Measurements from ENCODE around the gene LSM11. TPM values are rescaled to one million over a fixed set of nuclear protein-coding genes. Genes with fewer than 3 reads are reported as not detected.
A peak's percentile ranks its signal among the peaks of the same experiment; 100 is the strongest.
"Not testable (repeated sequence)": the region's sequence is repeated elsewhere in the genome, so short reads cannot be mapped to it uniquely, and the experiment has no call there.

LSM11 gene
- total RNA-seq, 1 donor: 4.9 TPM

DNA sequence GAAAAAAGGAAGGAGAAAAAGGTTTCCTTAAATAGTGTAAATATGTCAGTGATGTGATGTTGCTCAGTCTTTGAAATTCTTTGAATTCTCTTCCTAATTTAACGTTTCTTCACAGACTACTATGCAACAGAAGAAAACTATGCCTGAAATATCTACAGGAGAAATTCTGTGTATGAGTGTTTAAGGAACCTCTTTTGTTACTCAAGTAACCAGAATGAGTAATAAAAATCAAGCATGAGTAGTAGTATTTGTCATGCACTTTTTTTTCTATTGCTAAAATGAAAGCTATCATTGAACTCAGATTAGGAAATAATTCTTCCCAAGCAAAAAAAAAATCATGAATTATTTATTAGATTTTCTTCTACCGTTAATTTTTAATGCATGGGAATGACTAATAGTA, 32.6 kb upstream of the LSM11 start:
- peak; percentile 70 for DNase-seq (ENCODE audit: low read depth)
- TF ChIP-seq, protein P1, sequence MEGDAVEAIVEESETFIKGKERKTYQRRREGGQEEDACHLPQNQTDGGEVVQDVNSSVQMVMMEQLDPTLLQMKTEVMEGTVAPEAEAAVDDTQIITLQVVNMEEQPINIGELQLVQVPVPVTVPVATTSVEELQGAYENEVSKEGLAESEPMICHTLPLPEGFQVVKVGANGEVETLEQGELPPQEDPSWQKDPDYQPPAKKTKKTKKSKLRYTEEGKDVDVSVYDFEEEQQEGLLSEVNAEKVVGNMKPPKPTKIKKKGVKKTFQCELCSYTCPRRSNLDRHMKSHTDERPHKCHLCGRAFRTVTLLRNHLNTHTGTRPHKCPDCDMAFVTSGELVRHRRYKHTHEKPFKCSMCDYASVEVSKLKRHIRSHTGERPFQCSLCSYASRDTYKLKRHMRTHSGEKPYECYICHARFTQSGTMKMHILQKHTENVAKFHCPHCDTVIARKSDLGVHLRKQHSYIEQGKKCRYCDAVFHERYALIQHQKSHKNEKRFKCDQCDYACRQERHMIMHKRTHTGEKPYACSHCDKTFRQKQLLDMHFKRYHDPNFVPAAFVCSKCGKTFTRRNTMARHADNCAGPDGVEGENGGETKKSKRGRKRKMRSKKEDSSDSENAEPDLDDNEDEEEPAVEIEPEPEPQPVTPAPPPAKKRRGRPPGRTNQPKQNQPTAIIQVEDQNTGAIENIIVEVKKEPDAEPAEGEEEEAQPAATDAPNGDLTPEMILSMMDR (IDR thresholded peaks at IDR 0.05; ENCODE audit: insufficient read depth, low read length): no peak
- no peak overlapping the region for H3K4me3 ChIP-seq (ENCODE audit: low read depth, low read length)

DNA sequence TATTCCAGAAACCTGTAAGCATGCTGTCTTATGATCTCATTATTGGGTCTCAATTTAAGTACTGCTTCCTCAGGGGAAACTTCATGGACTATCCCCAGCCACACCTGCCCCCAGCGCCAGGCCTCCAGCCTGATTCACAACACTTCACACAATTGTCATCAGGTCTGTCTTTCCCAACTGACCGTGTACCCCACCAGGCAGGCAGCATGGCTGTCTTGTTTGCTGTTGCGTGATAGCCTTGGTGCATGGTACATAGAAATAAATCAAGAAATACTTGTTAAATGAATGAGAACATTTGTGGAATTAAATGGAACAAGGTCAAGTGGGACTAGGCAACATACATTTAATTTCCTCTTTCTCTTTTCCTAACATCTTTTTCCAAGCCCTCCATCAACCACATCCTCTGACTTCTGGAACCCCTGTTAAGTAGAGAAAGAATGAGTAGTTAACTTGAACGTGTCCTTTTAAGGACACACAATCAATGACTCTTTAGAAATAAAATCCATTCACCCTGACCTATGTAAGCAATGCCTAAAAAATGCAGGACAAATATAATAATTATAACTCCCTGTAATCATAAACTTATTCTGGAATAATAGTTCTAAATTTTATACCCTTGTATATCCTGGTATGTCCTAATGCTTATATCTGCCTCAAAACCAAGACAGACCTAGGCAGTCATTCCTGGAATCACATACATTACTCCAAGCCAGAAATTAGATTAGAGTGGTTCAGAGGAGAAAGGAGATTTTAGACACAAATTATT, 29.5 kb upstream of the LSM11 start:
- TF ChIP-seq, protein P1 (IDR thresholded peaks at IDR 0.05; ENCODE audit: insufficient read depth, low read length): no peak

DNA sequence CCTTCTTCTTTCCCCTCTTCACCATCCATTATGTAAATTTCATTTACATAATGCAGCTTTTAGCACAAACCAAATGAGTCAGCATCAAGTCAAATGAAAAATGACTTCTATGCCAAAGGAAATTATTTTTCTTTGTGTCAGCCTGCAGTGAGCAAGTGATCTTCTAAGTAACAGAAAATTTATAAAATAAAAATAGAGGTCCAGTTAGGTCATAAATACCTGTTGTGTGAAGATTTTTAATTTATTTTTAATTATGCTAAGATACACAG, 29.0 kb upstream of the LSM11 start:
- TF ChIP-seq, protein P1 (IDR thresholded peaks at IDR 0.05; ENCODE audit: insufficient read depth, low read length): no peak

More for the DNA sequence above, 29.5 kb upstream of the LSM11 start:
- no peak for DNase-seq (ENCODE audit: low read depth)
- no peak overlapping the region for H3K4me3 ChIP-seq (ENCODE audit: low read depth, low read length)

GRCh38 chr5:157718519-157718918, 25.0 kb upstream of the LSM11 start:
- TF ChIP-seq, protein P1 (IDR thresholded peaks at IDR 0.05; ENCODE audit: insufficient read depth, low read length): peak; percentile 71
- H3K4me3 ChIP-seq (ENCODE audit: low read depth, low read length): no peak overlapping the region
- peak; percentile 86 for DNase-seq (ENCODE audit: low read depth)

More for the DNA sequence above, 29.0 kb upstream of the LSM11 start:
- peak; percentile 7 for DNase-seq (ENCODE audit: low read depth)
- no peak overlapping the region for H3K4me3 ChIP-seq (ENCODE audit: low read depth, low read length)

DNA sequence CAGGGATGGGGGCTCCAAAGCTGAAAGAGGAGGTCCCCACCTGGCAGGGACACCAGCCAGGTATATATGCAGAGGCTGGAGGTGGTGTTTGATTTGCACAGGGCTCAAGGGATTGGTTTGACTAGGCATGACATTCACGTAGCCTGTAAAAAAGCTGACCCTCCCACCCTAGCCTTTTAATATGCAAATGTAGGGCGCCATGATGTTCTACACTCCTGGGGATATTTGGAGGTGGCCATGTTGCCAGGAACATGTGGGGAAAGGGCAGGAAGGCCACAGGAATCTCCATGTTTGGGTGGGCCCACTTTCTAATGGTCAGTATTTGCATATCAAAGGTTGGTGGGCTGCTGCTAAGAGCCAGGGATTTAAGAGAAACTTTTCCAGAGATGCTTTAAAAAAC, 24.3 kb upstream of the LSM11 start:
- no peak for DNase-seq (ENCODE audit: low read depth)
- H3K4me3 ChIP-seq (ENCODE audit: low read depth, low read length): no peak overlapping the region
- TF ChIP-seq, protein P1 (IDR thresholded peaks at IDR 0.05; ENCODE audit: insufficient read depth, low read length): no peak

GRCh38 chr5:157721159-157721558, 22.4 kb upstream of the LSM11 start:
- TF ChIP-seq, protein P1 (IDR thresholded peaks at IDR 0.05; ENCODE audit: insufficient read depth, low read length): no peak
- no peak for DNase-seq (ENCODE audit: low read depth)
- H3K4me3 ChIP-seq (ENCODE audit: low read depth, low read length): no peak overlapping the region

- not testable (repeated sequence) for DNase-seq (ENCODE audit: low read depth); H3K4me3 ChIP-seq (ENCODE audit: low read depth, low read length)
These were observed 20.6 kb upstream of the LSM11 start for GRCh38 chr5:157722895-157723294.

GRCh38 chr5:157726607-157727006, 16.9 kb upstream of the LSM11 start:
- not testable (repeated sequence) for H3K4me3 ChIP-seq (ENCODE audit: low read depth, low read length); DNase-seq (ENCODE audit: low read depth)

DNA sequence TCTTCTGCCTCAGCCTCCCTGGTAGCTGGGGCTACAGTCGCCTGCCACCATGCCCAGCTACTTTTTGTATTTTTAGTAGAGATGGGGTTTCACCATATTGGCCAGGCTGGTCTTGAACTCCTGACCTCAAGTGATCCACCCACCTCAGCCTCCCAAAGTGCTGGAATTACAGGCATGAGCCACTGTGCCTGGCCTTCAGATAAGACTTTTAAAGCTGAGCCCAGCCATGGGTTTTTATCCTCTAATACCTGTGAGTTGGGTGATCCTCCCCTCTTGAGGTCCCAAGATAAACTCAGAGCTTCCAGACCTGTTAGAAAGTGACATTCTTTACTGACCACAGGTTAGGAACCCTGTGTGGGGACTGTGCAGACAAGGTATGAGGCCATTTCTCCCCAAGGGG, 15.7 kb upstream of the LSM11 start:
- H3K4me3 ChIP-seq (ENCODE audit: low read depth, low read length); DNase-seq (ENCODE audit: low read depth): not testable (repeated sequence)
